CD14-positive monocyte (primary cell): ENCODE data around the gene CST9. TPM values are rescaled to one million over a fixed set of nuclear protein-coding genes. Genes with fewer than 3 reads are reported as not detected.
A peak's percentile ranks its signal among the peaks of the same experiment; 100 is the strongest.

Experiments
- DNase-seq, 3 donors: peaks; one replicate each; pipeline ENCODE4 v3.0.0-alpha.2; 2011 to 2022
- H2AFZ ChIP-seq: 2 replicates; pipeline ENCODE4 v1.6.0; 2012; ENCODE audit warnings: mild to moderate bottlenecking, low read depth, low read length, inconsistent platforms; ENCODE audit not compliant: insufficient read depth, poor library complexity, severe bottlenecking
- H3K27ac ChIP-seq, 2 donors: 1 replicate in 1 of 2; 2 replicates in 1 of 2; pipeline ENCODE4 v1.5.1; 2012 to 2013; ENCODE audit warnings: low read length in 2 of 2, control low read depth in 1 of 2, inconsistent platforms in 1 of 2, low read depth in 1 of 2, mild to moderate bottlenecking in 1 of 2
- H3K27me3 ChIP-seq, 2 donors: one replicate each; pipeline versions ENCODE4 v1.6.0 to v1.6.1; 2011 to 2013; ENCODE audit warnings: low read length in 2 of 2; ENCODE audit not compliant: control insufficient read depth in 2 of 2, insufficient read depth in 2 of 2
- H3K36me3 ChIP-seq, 2 donors: replicated peaks in 1 of 2; 1 replicate in 1 of 2; 2 replicates in 1 of 2; pipeline versions ENCODE4 v1.5.1 to v1.6.1; 2012 to 2013; ENCODE audit warnings: low read length in 2 of 2, control low read depth in 1 of 2, inconsistent platforms in 1 of 2, mild to moderate bottlenecking in 1 of 2; ENCODE audit not compliant: insufficient read depth in 2 of 2, control insufficient read depth in 1 of 2
- H3K4me1 ChIP-seq, 2 donors: 1 replicate in 1 of 2; 2 replicates in 1 of 2; pipeline versions ENCODE4 v1.5.1 to v1.6.1; 2012 to 2013; ENCODE audit warnings: low read length in 2 of 2, control low read depth in 1 of 2, inconsistent platforms in 1 of 2, mild to moderate bottlenecking in 1 of 2, moderate library complexity in 1 of 2; ENCODE audit not compliant: insufficient read depth in 2 of 2, control insufficient read depth in 1 of 2
- H3K4me2 ChIP-seq: replicated peaks from 2 replicates; pipeline ENCODE3; 2012; ENCODE audit warnings: low read length, moderate library complexity, mild to moderate bottlenecking; ENCODE audit not compliant: poor library complexity, severe bottlenecking; ENCODE audit errors: extremely low read depth
- H3K4me3 ChIP-seq, 3 experiments: fragments of 200-600 bp in 1 of 3; sonication (generic) in 1 of 3; replicated peaks in 1 of 3; 1 replicate in 2 of 3; 2 replicates in 1 of 3; pipeline ENCODE4 v1.5.1; 2011 to 2013; ENCODE audit warnings: low read length in 3 of 3, mild to moderate bottlenecking in 3 of 3, control low read depth in 2 of 3, low read depth in 2 of 3, inconsistent platforms in 1 of 3, moderate library complexity in 1 of 3
- H3K79me2 ChIP-seq: 2 replicates; pipeline ENCODE4 v1.6.0; 2012; ENCODE audit warnings: mild to moderate bottlenecking, control low read depth, inconsistent platforms, low read length, moderate library complexity; ENCODE audit not compliant: insufficient read depth
- H3K9ac ChIP-seq: 2 replicates; pipeline ENCODE4 v1.6.0; 2017; ENCODE audit warnings: low read length, mild to moderate bottlenecking; ENCODE audit not compliant: insufficient read depth, poor library complexity, severe bottlenecking
- H3K9me3 ChIP-seq, 2 donors: replicated peaks in 1 of 2; 1 replicate in 1 of 2; 2 replicates in 1 of 2; pipeline versions ENCODE4 v1.5.1 to v1.6.1; 2012 to 2013; ENCODE audit warnings: low read length in 2 of 2, control low read depth in 1 of 2; ENCODE audit not compliant: control insufficient read depth in 1 of 2, insufficient read depth in 1 of 2
- H4K20me1 ChIP-seq: 2 replicates; pipeline ENCODE4 v1.6.0; 2012; ENCODE audit warnings: mild to moderate bottlenecking, low read length, control low read depth, moderate library complexity; ENCODE audit not compliant: insufficient read depth
- H3K27ac Mint-ChIP-seq, 7 donors: one replicate each; pipeline ENCODE4 v1.8.0; 2020; ENCODE audit warnings: mild to moderate bottlenecking in 7 of 7, mixed read lengths in 7 of 7, moderate library complexity in 6 of 7, inconsistent platforms in 2 of 7
- H3K27me3 Mint-ChIP-seq, 3 donors: one replicate each; pipeline ENCODE4 v1.8.0; 2021 to 2022; ENCODE audit warnings: low read depth in 3 of 3, mild to moderate bottlenecking in 3 of 3, mixed read lengths in 3 of 3, moderate library complexity in 3 of 3, inconsistent platforms in 1 of 3
- H3K36me3 Mint-ChIP-seq, 2 donors: one replicate each; pipeline ENCODE4 v1.8.0; 2020; ENCODE audit warnings: mixed read lengths in 2 of 2, inconsistent platforms in 1 of 2, mild to moderate bottlenecking in 1 of 2
- H3K4me1 Mint-ChIP-seq: one replicate; pipeline ENCODE4 v1.8.0; 2020; ENCODE audit warnings: mild to moderate bottlenecking, mixed read lengths
- H3K4me3 Mint-ChIP-seq, 2 donors: one replicate each; pipeline ENCODE4 v1.8.0; 2020; ENCODE audit warnings: mild to moderate bottlenecking in 2 of 2, mixed read lengths in 2 of 2, moderate library complexity in 1 of 2
- H3K9me3 Mint-ChIP-seq, 7 donors: one replicate each; pipeline ENCODE4 v1.8.0; 2020 to 2022; ENCODE audit warnings: mixed read lengths in 7 of 7, mild to moderate bottlenecking in 6 of 7, moderate library complexity in 6 of 7, inconsistent platforms in 2 of 7
- WGBS: methylation state at CpG from one replicate; pipeline ENCODE4 v1.1.5; 2013; ENCODE audit warnings: missing lambda C conversion rate; ENCODE audit not compliant: insufficient coverage; 5-methylcytosine and 5-hydroxymethylcytosine counted together
- intact Hi-C, 2 donors: fragments of 100-400 bp; cut with micrococcal nuclease; formaldehyde crosslinking; loops; one replicate each; pipeline versions ENCODE4 v1.15.0 to v1.15.1; 2023
- polyA plus RNA-seq, 3 donors: library from polyadenylated mRNA; depleted of rRNA in 1 of 3; unstranded in 2 of 3; stranded (reverse) in 1 of 3; fragments of 300-500 nt in 2 of 3; fragments of >200 nt in 1 of 3; fragmentation: Illumina TruSeq in 2 of 3; gene quantifications; 1 replicate in 2 of 3; 2 replicates in 1 of 3; pipeline ENCODE4 v1.2.3, GENCODE V29; 2012 to 2021
- TF ChIP-seq, protein P1 (sequence below): fragments of 200-600 bp; IDR thresholded peaks from one replicate; pipeline ENCODE4 v1.8.0; 2022; ENCODE audit warnings: antibody characterized with exemption, mild to moderate bottlenecking

Gene CST9
- polyA plus RNA-seq, 3 donors: 0.13 TPM; not detected in 2

DNA sequence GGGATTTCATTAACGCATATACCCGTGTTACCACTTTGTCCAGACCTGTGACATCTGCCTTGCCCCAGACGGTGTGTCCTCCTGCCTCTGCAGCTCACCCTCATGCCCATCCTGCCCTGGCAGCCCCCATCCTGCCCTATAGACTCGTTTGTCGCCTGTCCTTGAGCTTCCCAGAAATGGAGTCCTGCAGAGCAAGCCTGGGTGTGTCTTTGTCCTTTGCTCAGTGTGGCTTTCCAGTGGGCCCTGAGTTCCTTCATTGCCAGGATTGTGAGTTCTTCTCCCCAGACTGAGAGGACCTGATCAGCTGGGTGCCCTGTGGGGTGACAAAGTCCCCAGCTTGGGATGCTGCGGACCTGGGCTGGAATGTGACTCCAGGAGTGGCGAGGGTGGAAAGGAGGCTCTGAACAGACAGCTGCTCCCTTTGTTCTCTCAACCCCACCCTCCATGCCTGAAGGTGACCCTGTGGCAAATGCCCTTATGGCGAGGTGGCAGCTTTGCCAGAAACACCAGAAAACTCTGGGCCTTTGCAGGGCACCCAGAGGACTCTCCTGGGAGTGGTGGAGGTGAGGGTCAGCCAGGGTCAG is 34.4 kb upstream of the CST9 start:
- DNase-seq: no peak
- H3K4me2 ChIP-seq: no peak overlapping the region
- WGBS: 96% methylated on average over 5 of the region's 8 CpGs
- no peaks in the 10 kb centered on the region for H3K27me3 ChIP-seq
- no peak overlapping the region for H3K4me3 ChIP-seq
- Mint-ChIP-seq H3K27ac (no peak overlapping the region), H3K36me3 (peaks cover 11 to 17% of the 10 kb centered on the region in 2 donors), H3K9me3 (peaks cover 0 to 2% (median 0%) of the 10 kb centered on the region in 7 donors), H3K4me3 (peak overlapping the region in 1 of 2 donors; percentile 16), H3K27me3 (peaks cover 0 to 3% (median 0%) of the 10 kb centered on the region in 3 donors), H3K4me1 (peaks cover 80% of the 10 kb centered on the region)
- no peak overlapping the region for H3K9ac ChIP-seq
- H3K4me1 ChIP-seq: peaks cover 79 to 88% of the 10 kb centered on the region in 2 donors
- H3K27ac ChIP-seq: no peak overlapping the region
- intact Hi-C loops: no loop called here
- H3K79me2 ChIP-seq: peaks cover 29% of the 10 kb centered on the region
- H2AFZ ChIP-seq: no peak overlapping the region
- no peaks in the 10 kb centered on the region for H3K9me3 ChIP-seq
- peaks cover 21% of the 10 kb centered on the region for H4K20me1 ChIP-seq
- TF ChIP-seq, protein P1, sequence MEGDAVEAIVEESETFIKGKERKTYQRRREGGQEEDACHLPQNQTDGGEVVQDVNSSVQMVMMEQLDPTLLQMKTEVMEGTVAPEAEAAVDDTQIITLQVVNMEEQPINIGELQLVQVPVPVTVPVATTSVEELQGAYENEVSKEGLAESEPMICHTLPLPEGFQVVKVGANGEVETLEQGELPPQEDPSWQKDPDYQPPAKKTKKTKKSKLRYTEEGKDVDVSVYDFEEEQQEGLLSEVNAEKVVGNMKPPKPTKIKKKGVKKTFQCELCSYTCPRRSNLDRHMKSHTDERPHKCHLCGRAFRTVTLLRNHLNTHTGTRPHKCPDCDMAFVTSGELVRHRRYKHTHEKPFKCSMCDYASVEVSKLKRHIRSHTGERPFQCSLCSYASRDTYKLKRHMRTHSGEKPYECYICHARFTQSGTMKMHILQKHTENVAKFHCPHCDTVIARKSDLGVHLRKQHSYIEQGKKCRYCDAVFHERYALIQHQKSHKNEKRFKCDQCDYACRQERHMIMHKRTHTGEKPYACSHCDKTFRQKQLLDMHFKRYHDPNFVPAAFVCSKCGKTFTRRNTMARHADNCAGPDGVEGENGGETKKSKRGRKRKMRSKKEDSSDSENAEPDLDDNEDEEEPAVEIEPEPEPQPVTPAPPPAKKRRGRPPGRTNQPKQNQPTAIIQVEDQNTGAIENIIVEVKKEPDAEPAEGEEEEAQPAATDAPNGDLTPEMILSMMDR: no peak
- H3K36me3 ChIP-seq: peaks cover 4 to 6% of the 10 kb centered on the region in 2 donors

DNA sequence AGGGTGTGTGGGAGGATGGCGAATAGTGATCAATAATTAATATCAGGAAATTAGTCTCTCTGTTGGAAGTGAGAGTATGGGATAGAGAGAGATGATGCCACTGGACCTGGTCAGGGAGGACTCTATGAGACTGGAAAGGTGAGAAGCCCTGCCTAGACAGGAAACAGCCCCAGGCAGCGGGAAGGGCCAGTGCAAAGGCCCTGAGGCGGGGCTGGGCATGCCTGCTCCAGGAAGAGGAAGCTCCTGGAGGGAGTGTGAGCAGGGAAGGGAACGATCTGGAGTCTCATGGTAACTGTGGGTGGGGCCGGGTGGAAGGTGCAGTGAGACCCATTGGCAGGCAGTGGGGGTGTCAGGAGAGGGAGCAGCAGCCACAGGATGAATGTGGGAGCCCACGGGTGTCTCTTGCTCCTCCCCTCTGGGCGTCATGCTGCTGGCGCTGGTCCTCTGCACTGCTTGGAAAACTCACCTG is 33.8 kb upstream of the CST9 start:
- peaks cover 86% of the 10 kb centered on the region for H3K4me1 Mint-ChIP-seq
- H3K27me3 Mint-ChIP-seq: peaks cover 0 to 5% (median 0%) of the 10 kb centered on the region in 3 donors
- TF ChIP-seq, protein P1: no peak
- DNase-seq: no peak
- no peak overlapping the region for H3K4me3 Mint-ChIP-seq
- H3K27ac Mint-ChIP-seq: peak overlapping the region in 2 of 7 donors; percentile 37 to 65
- Histone ChIP-seq H4K20me1 (peaks cover 27% of the 10 kb centered on the region), H2AFZ (no peak overlapping the region), H3K79me2 (peaks cover 35% of the 10 kb centered on the region), H3K4me1 (peaks cover 85 to 90% of the 10 kb centered on the region in 2 donors), H3K27me3 (no peaks in the 10 kb centered on the region), H3K4me3 (no peak overlapping the region), H3K9ac (no peak overlapping the region), H3K4me2 (no peak overlapping the region), H3K36me3 (peaks cover 10 to 12% of the 10 kb centered on the region in 2 donors), H3K27ac (no peak overlapping the region), H3K9me3 (no peaks in the 10 kb centered on the region)
- intact Hi-C loops: no loop called here
- 49% methylated on average over 5 of the region's 8 CpGs for WGBS
- peaks cover 0 to 2% (median 0%) of the 10 kb centered on the region in 7 donors for H3K9me3 Mint-ChIP-seq
- H3K36me3 Mint-ChIP-seq: peaks cover 17 to 23% of the 10 kb centered on the region in 2 donors
